Adrenal gland (tissue), 12 donors: ENCODE data around the gene ABCG1. TPM values are rescaled to one million over a fixed set of nuclear protein-coding genes. Genes with fewer than 3 reads are reported as not detected.

Experiments used
- DNase-seq, 7 donors: peaks; one replicate each; pipeline ENCODE4 v3.0.0-alpha.2; 2019 to 2020
- H3K27ac ChIP-seq, 5 donors: fragments of 200-600 bp; sonication (generic) in 4 of 5; 1 replicate in 3 of 5; 2 replicates in 2 of 5; pipeline versions ENCODE4 v1.5.1 to v1.8.0; 2016 to 2020; ENCODE audit warnings: mild to moderate bottlenecking in 1 of 5
- H3K27me3 ChIP-seq: fragments of 200-600 bp; 2 replicates; pipeline ENCODE4 v1.8.0; 2021
- H3K36me3 ChIP-seq, 2 donors: fragments of 200-600 bp; replicated peaks in 1 of 2; 1 replicate in 1 of 2; 2 replicates in 1 of 2; pipeline versions ENCODE4 v1.5.1 to v1.8.0; 2018 to 2022
- H3K4me1 ChIP-seq, 2 donors: fragments of 200-600 bp; replicated peaks in 1 of 2; 1 replicate in 1 of 2; 2 replicates in 1 of 2; pipeline versions ENCODE4 v1.5.1 to v1.8.0; 2018 to 2021
- H3K4me3 ChIP-seq, 4 donors: fragments of 200-600 bp; sonication (generic) in 3 of 4; one replicate each; pipeline ENCODE4 v1.5.1; 2016 to 2018
- H3K9me3 ChIP-seq, 3 donors: fragments of 200-600 bp; sonication (generic) in 1 of 3; replicated peaks in 1 of 3; 1 replicate in 2 of 3; 2 replicates in 1 of 3; pipeline versions ENCODE4 v1.5.1 to v1.8.0; 2016 to 2021
- CTCF ChIP-seq, 6 experiments: fragments of 450-650 bp in 4 of 6; fragments of 200-600 bp in 2 of 6; sonication (generic) in 1 of 6; IDR thresholded peaks; 1 replicate in 5 of 6; 2 replicates in 1 of 6; pipeline versions ENCODE4 v1.5.1 to v1.8.0; 2016 to 2021; ENCODE audit warnings: antibody characterized with exemption in 6 of 6, mild to moderate bottlenecking in 2 of 6, moderate library complexity in 1 of 6
- POLR2A ChIP-seq, 2 donors: fragments of 450-650 bp; IDR thresholded peaks; one replicate each; pipeline ENCODE4 v1.6.1; 2017; ENCODE audit warnings: antibody characterized with exemption in 2 of 2, mild to moderate bottlenecking in 2 of 2, moderate library complexity in 1 of 2
- WGBS, 4 donors: extraction: QIAGEN DNeasy Blood & Tissue Kit in 2 of 4; methylation state at CpG; one replicate each; pipeline versions ENCODE4 v1.1.5 to v1.1.7; 2013 to 2017; 5-methylcytosine and 5-hydroxymethylcytosine counted together
- intact Hi-C, 2 donors: fragments of 100-400 bp; cut with DNase I; formaldehyde crosslinking; loops; one replicate each; pipeline versions ENCODE4 v1.14.1 to v1.15.0; 2022 to 2023
- polyA plus RNA-seq, 3 donors: library from polyadenylated mRNA; stranded (reverse); fragments of 200-250 nt in 2 of 3; fragments of 350-450 nt in 1 of 3; fragmentation: Illumina TruSeq in 1 of 3; extraction: RNeasy Lipid Tissue Mini Kit (QIAGEN cat#74804) in 1 of 3; gene quantifications; one replicate each; pipeline ENCODE4 v1.2.3, GENCODE V29; 2013 to 2014
- total RNA-seq, 9 donors: library from RNA; depleted of rRNA in 4 of 9; stranded (reverse); fragments of >200 nt in 4 of 9; fragments of 120-200 nt in 1 of 9; fragmentation: NEBNext Ultra II Directional in 1 of 9; extraction: Animal tissue kit (Norgen Biotek cat#: 25700) in 1 of 9; gene quantifications; one replicate each; pipeline versions ENCODE4 v1.1.0 to v1.2.4, GENCODE V29; 2013 to 2023
- donor health status: healthy with polysubstance abuse.
- donor health status: Bipolar disorder and iron deficiency.
- donor health status: DM: yes; HTN: yes; CAD: no.
- donor health status: DM: no; HTN: no; CAD: no.
- donor health status: DM: no; HTN: no; CAD: no.
- donor health status: DM: yes; HTN: yes; CAD: no.

ABCG1 gene
- total and polyA plus RNA-seq, 12 donors = 23.2 to 136 (median 67.9) TPM

- Histone ChIP-seq H3K4me1 (peaks cover 14 to 23% of the 10 kb centered on the region in 2 donors), H3K4me3 (no peak overlapping the region), H3K9me3 (no peaks in the 10 kb centered on the region), H3K27ac (no peak overlapping the region), H3K27me3 (no peaks in the 10 kb centered on the region), H3K36me3 (no peaks in the 10 kb centered on the region)
- WGBS, 4 donors = 59 to 84% (median 71%) methylated on average over 2 to 6 of the region's 6 CpGs
- TF ChIP-seq POLR2A (IDR thresholded peaks at IDR 0.05) (no peak), CTCF (IDR thresholded peaks at IDR 0.05) (no peak)
- intact Hi-C loops = loop anchor here (10.0 kb wide), 2 partner anchors 79 to 109 kb away; no protein-coding TSS in a partner anchor
- no peak for DNase-seq
These were observed 35.1 kb downstream of the ABCG1 start for GRCh38 chr21:42254083-42254482.

GRCh38 chr21:42254651-42255601 is 36.0 kb downstream of the ABCG1 start:
- H3K36me3 ChIP-seq = no peaks in the 10 kb centered on the region
- TF ChIP-seq POLR2A (IDR thresholded peaks at IDR 0.05) (no peak), CTCF (IDR thresholded peaks at IDR 0.05) (no peak)
- intact Hi-C loops = loop anchor here (5.0 to 10.0 kb wide), 3 partner anchors 38 to 110 kb away; partner anchors contain the start of gene ABCG1 (in 1 of the 2)
- WGBS, 4 donors = 86 to 91% (median 90%) methylated on average over 17 of the region's 17 CpGs
- no peak overlapping the region for H3K4me3 ChIP-seq
- no peak overlapping the region for H3K27ac ChIP-seq
- DNase-seq = no peak
- no peaks in the 10 kb centered on the region for H3K9me3 ChIP-seq
- H3K4me1 ChIP-seq = peaks cover 14 to 31% of the 10 kb centered on the region in 2 donors
- H3K27me3 ChIP-seq = no peaks in the 10 kb centered on the region

GRCh38 chr21:42255825-42256224 is 36.9 kb downstream of the ABCG1 start:
- intact Hi-C loops = loop anchor here (5.0 to 10.0 kb wide), 3 partner anchors 39 to 111 kb away; partner anchors contain the start of gene ABCG1 (in 1 of the 2)
- TF ChIP-seq CTCF (IDR thresholded peaks at IDR 0.05) (no peak), POLR2A (IDR thresholded peaks at IDR 0.05) (no peak)
- Histone ChIP-seq H3K9me3 (no peaks in the 10 kb centered on the region), H3K27ac (no peak overlapping the region), H3K4me1 (peaks cover 10 to 31% of the 10 kb centered on the region in 2 donors), H3K27me3 (no peaks in the 10 kb centered on the region), H3K36me3 (no peaks in the 10 kb centered on the region), H3K4me3 (no peak overlapping the region)
- WGBS, 4 donors = 94 to 100% (median 98%) methylated on average over 4 of the region's 4 CpGs
- DNase-seq = no peak

- TF ChIP-seq POLR2A (IDR thresholded peaks at IDR 0.05) = no peak
- TF ChIP-seq CTCF (IDR thresholded peaks at IDR 0.05) = no peak
- intact Hi-C loops = loop anchor here (5.0 to 10.0 kb wide), 3 partner anchors 39 to 112 kb away; partner anchors contain the start of gene ABCG1 (in 1 of the 2)
These were observed 37.4 kb downstream of the ABCG1 start for GRCh38 chr21:42256316-42256715.

More at GRCh38 chr21:42256316-42256715, 37.4 kb downstream of the ABCG1 start:
- no peaks in the 10 kb centered on the region for H3K36me3 ChIP-seq
- 80 to 100% (median 94%) methylated on average over 1 to 4 of the region's 4 CpGs for WGBS, 4 donors
- DNase-seq = no peak
- H3K9me3 ChIP-seq = no peaks in the 10 kb centered on the region
- no peak overlapping the region for H3K27ac ChIP-seq
- H3K4me3 ChIP-seq = no peak overlapping the region
- no peaks in the 10 kb centered on the region for H3K27me3 ChIP-seq
- H3K4me1 ChIP-seq = peaks cover 9 to 32% of the 10 kb centered on the region in 2 donors
